Body of pancreas (tissue), 4 donors: ENCODE data around the gene C1QTNF5.

Source experiments
- CTCF ChIP-seq, 7 experiments: fragments of 450-650 bp in 4 of 7; fragments of 200-600 bp in 3 of 7; sonication (generic) in 3 of 7; IDR thresholded peaks; one replicate each; pipeline ENCODE4 v1.5.1; 2016 to 2019; ENCODE audit warnings: antibody characterized with exemption in 7 of 7
- POLR2A ChIP-seq, 3 donors: fragments of 450-650 bp; IDR thresholded peaks; one replicate each; pipeline ENCODE4 v1.6.1; 2016; ENCODE audit warnings: antibody characterized with exemption in 3 of 3, mild to moderate bottlenecking in 2 of 3

- no peak for TF ChIP-seq CTCF (IDR thresholded peaks at IDR 0.05)
- no peak for TF ChIP-seq POLR2A (IDR thresholded peaks at IDR 0.05)
These were observed 10.5 kb upstream of the C1QTNF5 start for GRCh38 chr11:119351232-119351631.
